Mesenteric fat pad (tissue), 1 donor: ENCODE results near the gene DENND1A. TPM values are rescaled to one million over a fixed set of nuclear protein-coding genes. Genes with fewer than 3 reads are reported as not detected.
A peak's percentile ranks its signal among the peaks of the same experiment; 100 is the strongest.

Experiments used
- DNase-seq: peaks from one replicate; pipeline ENCODE4 v3.0.0-alpha.2; 2020; ENCODE audit warnings: low spot score
- total RNA-seq: library from RNA; stranded (reverse); fragmentation: NEBNext Ultra II Directional; extraction: Animal tissue kit (Norgen Biotek cat#: 25700); gene quantifications from one replicate; pipeline ENCODE4 v1.2.1, GENCODE V29; 2021
- donor health status: DM: yes; HTN: yes; CAD: no.

The DENND1A gene
- total RNA-seq, 1 donor from 2014 or later = 24.4 TPM

DNA sequence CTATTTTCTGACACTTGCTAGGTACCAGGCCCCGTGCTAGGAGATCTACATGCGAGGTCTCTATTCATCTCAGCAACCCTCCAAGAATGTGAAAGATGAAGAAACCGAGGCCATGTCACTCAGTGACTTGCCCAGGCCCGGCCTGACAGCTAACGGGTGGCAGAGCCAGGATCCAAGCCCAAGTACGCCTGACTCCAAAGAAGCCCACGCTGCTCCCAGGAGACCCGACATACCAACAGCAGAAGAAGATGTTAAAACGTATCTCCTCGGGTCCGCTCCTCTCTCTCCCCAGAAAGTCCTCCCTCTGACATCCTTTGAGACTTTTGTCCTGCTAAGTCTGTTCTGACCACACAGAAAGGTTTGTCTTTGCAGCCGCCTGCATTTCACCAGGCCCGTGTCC lies 508.7 kb downstream of the DENND1A start:
- DNase-seq = peak; percentile 53

DNA sequence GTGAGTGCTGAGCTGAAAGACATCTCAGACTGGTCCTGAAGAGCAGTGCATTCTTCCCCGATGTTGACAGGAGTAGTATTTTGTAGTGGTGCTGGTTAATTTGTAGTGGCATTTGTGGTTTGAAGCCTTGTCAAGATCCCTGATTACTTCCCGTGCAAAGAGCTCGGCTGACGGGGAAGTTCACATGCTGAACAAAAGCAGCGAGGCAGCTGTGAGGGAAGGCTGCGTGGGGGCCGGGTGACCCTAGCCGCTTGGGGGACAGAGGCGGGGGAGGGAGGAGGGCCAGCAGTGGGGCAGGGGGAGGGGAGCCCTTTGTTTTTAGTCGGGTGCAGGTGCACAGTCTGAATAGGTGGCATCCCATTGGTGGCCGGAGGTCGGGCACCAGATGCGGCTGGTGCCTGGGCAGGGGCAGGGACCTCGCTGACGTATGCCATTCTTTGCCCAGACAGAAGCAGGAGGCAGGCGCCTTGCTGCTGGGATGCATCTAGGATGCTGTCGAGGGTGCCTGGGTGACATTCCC lies 509.3 kb downstream of the DENND1A start:
- DNase-seq = peak; percentile 83

DNA sequence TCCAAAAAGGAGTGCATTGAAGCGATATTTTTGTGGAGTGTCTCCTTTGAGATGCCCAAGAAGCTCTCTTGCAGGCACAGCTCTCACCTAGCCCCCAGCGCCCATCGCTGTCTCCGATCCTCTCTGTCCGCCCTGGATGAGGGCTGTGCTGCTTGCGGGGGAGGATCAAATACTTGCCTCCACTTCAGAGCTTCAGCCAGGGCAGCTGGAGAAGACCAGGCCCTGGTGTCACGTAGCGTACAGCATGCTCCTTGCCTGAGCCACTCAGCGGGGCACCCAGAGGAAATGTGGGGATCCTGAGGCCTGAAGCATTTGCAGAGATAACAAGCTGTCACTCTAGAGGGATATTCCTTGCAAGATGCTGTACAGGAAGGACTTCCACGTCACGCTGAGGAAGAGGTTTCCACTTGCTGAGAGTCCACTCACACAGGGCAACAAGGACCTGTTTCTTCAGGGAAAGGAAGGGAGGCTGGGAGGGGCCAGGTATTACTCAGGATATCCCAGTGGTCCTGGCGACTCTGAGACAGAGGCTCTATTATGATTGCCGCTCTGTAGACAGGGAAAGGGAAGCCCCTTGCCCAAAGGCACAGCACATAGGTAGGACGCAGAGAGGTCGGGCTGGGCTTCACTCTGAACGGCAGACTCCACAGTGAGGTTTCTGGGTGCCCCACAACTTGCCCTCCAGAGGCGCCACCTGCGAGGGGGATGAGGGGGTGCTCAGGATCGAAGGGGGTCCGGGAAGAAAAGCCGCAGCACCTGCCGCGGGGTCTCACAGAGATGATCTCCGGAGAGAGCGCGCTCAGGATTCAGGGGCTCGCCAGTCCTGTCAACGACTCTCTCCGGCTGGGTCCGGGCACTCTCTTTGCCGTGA lies 510.0 kb downstream of the DENND1A start:
- peak; percentile 81 for DNase-seq

DNA sequence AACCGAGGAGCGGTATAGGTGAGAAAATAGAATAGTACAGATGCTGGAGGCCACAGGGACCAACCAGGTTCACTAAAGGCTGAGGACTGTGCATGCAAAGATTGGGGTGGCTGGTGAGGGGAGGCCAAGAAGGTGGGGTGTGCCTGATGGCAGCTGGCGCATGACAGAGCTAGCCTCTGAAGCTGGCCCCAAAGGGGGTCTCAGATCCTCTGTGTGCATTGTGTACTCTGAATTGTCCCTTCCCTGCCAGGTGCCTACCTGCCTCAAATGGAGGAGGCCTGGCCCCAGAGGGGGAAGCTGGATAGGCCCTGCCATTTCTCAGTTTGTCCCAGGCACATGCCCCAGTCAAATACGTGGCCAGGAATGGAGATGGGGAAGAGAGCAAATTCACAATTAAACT lies 510.8 kb downstream of the DENND1A start:
- peak; percentile 71 for DNase-seq

DNA sequence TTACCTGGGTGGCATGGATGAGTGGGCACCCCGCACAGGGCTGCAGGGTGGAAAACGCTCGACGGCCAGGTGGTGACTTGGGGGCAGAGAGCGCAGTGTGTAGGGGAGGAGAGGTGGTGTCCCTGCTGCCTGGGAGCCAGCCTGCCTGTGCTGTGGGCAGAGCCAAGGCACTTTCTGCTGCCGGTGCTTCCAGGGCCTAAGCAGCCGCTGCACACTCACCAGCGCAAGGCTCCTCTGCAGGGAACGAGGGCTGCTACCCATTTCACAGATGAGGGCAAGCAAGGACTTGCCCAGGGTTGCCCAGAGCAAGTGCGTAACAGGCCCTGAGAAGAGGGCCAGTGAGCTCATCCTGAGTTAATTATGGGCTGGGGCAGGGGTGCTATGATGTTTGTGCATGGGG lies 511.4 kb downstream of the DENND1A start:
- no peak for DNase-seq

DNA sequence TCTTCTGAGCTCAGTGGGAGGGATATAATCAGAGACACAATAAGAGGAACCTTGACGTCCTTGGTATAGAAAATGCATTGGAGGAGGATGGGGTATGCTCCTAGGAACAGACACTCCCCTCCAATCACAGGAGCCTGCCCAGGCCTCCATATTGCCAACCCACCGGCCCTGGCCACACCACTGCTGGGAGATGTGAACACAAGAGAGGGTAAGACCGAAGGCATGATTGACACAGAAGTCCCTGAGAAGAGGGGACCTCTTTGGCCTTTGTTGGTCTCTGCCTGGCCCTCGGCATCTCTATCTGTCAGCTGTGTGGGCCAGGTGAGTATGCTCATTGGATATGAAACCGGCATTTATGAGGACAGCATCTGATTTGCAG lies 511.9 kb downstream of the DENND1A start:
- DNase-seq = no peak

- DNase-seq = no peak
Observed at GRCh38 chr9:123417289-123418051, 512.5 kb downstream of the DENND1A start.

DNA sequence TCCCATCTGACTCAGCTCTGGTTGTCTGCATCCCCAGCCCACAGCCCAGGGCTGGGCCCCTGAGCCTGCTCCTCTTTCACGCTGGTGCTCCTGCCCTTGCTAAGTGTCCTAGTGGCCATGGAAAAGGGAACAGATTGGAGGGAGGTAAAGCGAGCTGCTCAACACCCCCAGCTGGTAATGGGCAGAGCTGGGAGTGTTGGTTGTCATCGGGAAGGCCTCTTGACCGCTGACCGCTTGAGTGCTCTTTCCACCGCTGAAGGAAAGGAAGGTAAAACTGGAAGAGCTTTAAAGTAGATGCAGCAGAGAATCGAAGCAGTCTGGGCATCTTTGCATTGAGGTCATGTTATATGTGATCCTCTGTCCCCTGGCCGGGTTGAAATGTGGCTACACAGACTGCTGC lies 513.8 kb downstream of the DENND1A start:
- no peak for DNase-seq

DNA sequence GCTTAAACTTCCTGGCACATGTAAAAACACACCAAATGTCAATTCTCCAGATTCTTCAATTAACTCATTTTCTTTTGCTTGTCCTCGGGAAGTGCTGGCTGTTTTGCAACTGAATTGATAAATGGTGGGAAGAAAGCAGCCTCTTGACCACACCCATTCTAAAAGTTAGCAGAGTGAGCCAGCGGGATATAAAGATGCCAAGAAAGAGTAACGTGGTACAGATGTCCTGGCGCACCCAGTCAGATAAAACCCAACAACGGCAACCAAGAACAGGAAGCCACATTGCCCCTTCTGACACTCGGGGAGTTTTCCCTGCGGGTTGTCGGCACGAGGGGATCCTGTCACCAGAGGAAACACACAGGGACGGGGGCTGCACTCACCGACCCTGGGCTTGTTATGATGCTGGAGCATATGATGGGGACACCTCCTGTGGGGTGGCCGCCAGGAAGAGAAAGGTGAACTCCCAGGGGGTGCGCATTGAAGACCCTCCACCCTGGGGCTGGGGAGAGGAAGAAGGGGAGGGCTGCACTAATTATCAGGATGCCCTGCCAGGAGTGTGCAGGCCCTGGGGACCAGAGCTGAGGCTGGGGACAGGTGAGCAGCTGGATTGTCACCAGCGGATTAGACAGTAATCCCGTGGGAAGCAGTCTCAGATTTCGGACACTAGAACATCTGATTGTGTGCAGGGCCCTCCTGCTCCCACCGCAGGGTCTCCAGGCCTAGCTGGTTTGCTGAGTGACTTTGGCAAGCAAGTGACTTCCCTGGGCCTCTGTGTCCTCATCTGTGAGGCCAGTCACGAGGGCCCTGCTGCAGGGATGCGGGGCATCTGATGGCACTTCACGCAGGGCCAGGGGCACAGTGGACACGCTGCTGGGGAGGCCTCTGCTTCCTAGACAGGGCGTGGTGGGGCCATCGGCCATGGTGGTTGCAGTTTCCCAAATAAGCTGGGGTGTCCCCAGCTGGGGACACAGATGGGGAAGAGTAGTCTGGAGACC lies 514.7 kb downstream of the DENND1A start:
- no peak for DNase-seq

GRCh38 chr9:123414204-123414603 lies 515.7 kb downstream of the DENND1A start:
- no peak for DNase-seq

GRCh38 chr9:123412171-123412820 lies 517.6 kb downstream of the DENND1A start:
- DNase-seq = no peak

DNA sequence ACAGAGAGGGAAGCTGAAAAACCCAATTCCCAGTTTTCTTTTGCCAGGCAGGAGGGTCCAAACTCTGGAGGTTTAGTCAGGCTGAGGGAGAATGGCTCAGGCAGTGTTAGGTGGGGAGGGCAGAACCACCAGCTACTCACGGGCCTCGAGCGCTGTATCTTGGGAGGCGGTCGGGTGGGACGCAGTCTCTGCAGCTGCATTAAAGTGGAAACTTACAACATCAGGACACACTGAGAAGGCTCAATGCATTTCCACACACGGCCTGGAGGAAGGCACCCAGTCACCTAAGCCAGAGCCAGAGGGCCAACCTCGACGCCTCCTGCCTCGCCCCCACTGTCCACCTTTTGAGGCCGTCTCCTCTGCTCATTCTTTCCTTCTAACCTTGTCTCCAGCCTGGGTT lies 518.3 kb downstream of the DENND1A start:
- DNase-seq = no peak

DNA sequence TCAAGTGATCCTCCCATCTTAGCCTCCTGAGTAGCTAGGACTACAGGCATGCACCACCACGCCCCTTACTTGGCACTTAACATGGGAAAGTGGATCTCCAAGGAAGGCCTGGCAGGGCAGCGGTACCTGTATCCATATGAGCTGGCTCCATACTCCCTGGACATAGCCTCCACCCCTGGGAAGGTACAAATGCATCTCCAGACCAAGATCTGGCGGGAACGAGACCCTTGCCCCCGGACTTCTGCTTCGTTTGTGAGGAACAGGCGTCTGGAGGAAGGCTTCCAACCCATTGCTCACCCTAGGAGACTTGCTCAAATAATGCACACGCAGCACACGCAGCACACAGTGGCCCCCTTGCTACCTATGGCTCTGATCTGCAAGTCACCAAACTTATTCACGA lies 518.7 kb downstream of the DENND1A start:
- DNase-seq = no peak

DNA sequence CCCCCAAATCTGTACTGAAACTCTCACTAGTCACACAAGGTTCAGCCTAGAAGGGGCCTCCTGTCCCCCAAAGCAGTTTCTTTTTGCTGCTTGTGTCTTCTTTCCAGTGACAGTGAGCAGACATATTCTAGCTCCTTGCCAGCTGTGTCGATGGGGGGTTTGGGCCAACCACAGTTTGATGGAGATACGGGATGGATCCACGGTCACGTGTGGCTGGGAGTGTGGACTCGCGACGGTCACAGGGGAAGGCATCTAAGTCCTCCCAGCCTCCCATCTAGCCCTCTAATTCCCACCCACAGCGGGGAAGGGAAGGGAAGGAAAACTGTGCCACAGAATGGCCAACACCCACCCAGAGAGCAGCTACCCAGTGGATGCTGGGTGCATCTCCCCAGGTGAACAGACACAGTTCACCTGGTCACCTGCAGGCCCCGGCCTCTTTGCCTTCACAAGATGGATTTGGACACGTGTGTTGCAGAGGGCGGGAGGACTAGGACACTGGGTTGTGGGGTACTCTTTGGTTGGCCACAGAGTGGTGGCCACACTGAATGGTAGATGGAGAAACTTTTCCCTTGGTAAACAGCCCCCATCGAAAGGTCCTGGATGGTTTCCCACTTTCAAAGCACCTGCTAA lies 519.5 kb downstream of the DENND1A start:
- DNase-seq = no peak

DNA sequence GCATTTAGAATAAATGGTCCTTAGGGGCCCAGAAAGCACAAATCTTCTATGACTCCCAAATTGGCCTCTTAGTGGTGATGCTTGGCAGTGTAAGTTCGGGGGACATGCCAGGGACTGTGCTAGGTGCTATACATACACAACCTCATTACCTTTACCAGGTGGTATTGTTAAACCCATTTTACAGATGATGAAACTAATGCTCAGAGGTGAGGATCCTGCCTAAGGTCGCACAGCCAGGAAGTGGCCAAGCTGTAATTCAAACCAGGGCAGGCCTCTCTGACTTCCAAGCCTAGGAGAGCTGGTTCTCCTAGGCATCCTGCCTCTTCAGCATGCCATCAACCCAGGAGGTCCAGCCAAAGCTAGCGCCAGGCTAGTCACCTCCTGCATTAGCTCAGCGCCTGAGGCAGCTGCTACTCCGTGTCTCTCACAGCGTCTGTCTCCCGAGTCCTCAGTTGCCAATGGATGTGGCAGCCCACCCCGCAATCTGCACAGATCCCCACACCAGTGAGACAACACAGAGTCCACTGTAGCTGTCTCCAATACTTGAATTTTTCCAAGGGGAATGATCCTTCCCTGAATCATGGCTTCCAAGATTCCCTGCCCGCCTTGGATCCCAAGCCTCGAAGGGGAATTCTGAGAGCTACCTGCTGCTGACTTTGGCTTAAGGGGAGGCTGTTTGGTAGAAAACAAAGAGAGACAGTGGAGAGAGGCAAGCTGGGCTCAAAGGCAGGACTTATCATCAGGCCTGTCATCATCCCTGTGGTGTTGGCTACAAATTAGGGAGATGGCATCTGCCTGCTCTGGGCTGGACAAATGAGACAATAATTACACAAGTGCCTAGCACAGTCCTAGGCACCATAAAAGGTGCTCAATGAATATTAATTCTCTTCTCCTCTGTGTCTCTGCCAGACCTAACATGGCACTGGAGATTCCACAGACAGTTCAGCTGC lies 521.3 kb downstream of the DENND1A start:
- no peak for DNase-seq

DNA sequence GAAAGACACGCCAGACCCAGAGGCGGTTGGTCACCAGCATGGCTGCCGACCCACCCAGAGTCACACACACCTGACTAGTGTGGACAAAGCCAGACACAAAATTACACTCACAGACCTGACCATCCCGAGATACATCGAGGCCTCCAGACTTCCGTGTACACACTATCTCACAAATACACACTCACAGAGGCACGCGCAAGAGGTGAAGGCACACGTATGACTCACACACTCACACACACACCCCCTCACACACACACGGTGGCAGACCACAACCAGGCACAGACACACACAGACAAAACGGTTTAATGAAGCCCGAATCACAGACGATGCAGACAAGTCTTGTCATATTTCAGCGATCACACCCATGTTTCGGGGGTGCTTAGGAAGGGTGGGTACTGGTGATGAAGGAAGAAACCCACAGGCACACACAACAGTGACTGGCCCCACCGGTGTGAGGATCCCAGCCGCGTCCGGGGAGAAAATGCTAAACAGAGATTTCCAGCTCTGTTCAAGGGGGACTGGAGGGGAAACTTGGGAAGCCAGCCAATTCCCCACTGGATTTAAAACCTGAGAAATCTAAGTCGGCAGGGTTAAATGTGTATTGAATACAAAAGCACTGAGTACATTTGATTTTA lies 522.6 kb downstream of the DENND1A start:
- no peak for DNase-seq

DNA sequence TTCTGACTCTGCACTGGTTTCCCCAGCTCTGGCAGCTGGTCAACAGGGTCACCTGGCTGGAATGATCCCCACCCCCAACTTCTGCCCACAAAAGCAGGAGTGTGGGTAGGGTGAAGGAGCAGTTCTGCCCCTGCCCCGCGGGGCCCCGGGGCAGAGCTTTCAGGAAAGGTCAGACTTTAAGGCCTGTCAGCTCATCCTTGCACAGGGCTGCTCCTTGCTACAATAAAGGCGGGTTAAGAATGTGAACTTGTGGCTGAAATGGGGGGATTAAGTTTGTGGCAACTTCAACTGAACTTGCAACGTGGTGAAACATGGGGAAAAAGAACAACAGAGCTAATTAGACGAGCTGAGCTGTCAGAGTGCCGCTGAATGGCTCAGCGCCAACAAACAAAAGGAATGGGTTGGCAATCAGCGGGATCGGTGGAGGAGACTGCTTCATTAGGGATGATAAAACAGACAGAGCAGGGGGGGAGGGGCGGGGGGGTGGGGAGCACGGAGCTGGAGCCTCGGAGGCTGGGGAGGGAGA lies 523.2 kb downstream of the DENND1A start:
- DNase-seq = no peak

- DNase-seq = no peak
Observed at GRCh38 chr9:123406016-123406415, 523.9 kb downstream of the DENND1A start.
